Prostate gland (tissue), 2 donors: Measurements from ENCODE around the gene TEX44.

Experiments used
- CTCF ChIP-seq, 4 experiments: fragments of 200-600 bp in 2 of 4; fragments of 450-650 bp in 2 of 4; sonication (generic) in 2 of 4; IDR thresholded peaks; 1 replicate in 3 of 4; 2 replicates in 1 of 4; pipeline ENCODE4 v1.5.1; 2016 to 2019; ENCODE audit warnings: antibody characterized with exemption in 4 of 4, mild to moderate bottlenecking in 2 of 4, moderate library complexity in 2 of 4
- POLR2A ChIP-seq: fragments of 450-650 bp; IDR thresholded peaks from one replicate; pipeline ENCODE4 v1.6.1; 2016; ENCODE audit warnings: antibody characterized with exemption, mild to moderate bottlenecking
- POLR2AphosphoS5 ChIP-seq: sonication (generic); formaldehyde crosslinking; IDR thresholded peaks from one replicate; pipeline ENCODE4 v1.6.1; 2017; ENCODE audit warnings: antibody characterized with exemption

DNA sequence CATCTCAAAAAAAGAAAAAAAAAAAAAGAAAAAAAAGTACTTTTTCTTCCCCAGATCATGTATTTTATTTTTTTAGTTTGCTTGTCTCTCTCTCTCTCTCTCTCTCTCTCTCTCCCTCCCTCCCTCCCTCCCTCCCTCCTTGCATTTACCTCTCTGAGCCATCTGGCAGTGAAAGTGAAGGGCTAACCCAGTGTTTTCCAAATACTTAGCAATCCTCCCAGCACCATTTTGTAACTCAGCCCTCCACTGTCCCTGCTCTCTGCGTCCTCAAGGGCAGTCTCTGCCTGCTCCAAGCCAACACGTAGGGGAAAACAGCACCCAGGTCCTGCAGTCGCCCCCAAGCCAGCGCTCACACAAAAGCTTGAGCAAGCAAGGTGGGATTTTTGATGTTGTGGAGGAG lies 19.6 kb upstream of the TEX44 start:
- no peak for TF ChIP-seq CTCF (IDR thresholded peaks at IDR 0.05)
- TF ChIP-seq POLR2A, result no peak
- no peak for TF ChIP-seq POLR2AphosphoS5
